ENCODE results near the gene PCSK7. TPM values are rescaled to one million over a fixed set of nuclear protein-coding genes. Genes with fewer than 3 reads are reported as not detected.
"Not testable (repeated sequence)": the region's sequence is repeated elsewhere in the genome, so short reads cannot be mapped to it uniquely, and the experiment has no call there.

Gene PCSK7
- total and polyA plus RNA-seq, 12 donors: 20.5 to 47.0 (median 28.2) TPM

DNA sequence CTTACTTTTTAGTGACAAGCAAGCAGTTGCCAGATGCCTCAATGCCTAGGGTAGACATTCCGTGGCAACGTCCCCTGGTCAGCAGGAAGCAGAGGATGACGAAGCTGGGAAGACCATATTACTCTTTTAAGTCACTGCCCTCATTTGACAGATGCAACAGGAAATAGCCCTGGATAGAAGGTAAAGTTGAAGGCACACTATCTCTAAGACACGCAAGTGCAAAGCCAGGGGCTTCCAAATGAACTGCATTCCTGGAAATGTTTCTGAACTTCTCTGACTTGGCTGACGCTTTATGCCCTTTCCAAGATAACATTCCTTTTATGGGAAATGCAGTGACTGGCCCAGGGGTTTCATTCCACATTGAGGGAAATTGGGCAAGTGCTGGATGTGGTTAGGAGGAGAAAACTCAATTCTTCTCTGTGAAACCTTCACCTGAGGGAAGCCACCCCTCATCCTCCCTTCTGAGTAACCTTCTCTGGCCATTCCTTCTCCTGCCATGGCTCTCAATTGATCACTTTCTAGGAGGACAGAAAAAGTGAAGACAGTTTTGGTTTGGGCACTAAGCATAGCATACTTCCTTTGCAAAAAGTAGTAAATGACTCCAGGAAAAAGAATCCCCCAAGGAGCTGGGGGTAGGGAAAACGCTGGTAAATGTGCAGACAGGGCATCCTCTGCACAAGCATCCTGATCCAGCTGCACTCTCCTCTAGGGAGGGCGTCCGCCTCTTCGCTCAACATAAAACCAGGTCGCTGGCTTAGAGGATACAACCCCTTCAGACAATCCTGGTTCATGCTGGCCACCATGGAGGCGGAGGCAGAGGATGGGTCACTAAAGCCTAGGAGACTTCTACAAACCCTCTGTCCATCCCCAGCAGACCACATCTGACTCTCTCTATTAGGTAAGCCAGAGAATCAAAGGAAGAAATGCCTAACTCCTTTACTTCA lies 14.5 kb downstream of the PCSK7 start:
- DNase-seq (peak in 1 of 2 donors; percentile 7), ATAC-seq (no peak)
- H3K4me3 ChIP-seq: no peak overlapping the region
- peak overlapping the region; percentile 64 to 97 (median 88) for H3K27ac ChIP-seq
- intact Hi-C loops (cut with DNase I): loop anchor here in 2 of 10 donors (5.0 kb wide), 2 partner anchors 40 to 425 kb away; partner anchors contain the start of genes APOA5 (in 1 of the 2) and SIDT2 (in 1 of the 2)
- no peaks in the 10 kb centered on the region for H3K9me3 ChIP-seq
- H3K27me3 ChIP-seq: no peaks in the 10 kb centered on the region
- H3K4me1 ChIP-seq: peaks cover 32 to 65% (median 51%) of the 10 kb centered on the region in 9 donors
- TF ChIP-seq, protein P1, sequence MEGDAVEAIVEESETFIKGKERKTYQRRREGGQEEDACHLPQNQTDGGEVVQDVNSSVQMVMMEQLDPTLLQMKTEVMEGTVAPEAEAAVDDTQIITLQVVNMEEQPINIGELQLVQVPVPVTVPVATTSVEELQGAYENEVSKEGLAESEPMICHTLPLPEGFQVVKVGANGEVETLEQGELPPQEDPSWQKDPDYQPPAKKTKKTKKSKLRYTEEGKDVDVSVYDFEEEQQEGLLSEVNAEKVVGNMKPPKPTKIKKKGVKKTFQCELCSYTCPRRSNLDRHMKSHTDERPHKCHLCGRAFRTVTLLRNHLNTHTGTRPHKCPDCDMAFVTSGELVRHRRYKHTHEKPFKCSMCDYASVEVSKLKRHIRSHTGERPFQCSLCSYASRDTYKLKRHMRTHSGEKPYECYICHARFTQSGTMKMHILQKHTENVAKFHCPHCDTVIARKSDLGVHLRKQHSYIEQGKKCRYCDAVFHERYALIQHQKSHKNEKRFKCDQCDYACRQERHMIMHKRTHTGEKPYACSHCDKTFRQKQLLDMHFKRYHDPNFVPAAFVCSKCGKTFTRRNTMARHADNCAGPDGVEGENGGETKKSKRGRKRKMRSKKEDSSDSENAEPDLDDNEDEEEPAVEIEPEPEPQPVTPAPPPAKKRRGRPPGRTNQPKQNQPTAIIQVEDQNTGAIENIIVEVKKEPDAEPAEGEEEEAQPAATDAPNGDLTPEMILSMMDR (IDR thresholded peaks at IDR 0.05): no peak
- 64 to 69% methylated on average over 11 of the region's 11 CpGs for WGBS, 2 donors
- peaks cover 0 to 100% (median 52%) of the 10 kb centered on the region in 9 donors for H3K36me3 ChIP-seq

DNA sequence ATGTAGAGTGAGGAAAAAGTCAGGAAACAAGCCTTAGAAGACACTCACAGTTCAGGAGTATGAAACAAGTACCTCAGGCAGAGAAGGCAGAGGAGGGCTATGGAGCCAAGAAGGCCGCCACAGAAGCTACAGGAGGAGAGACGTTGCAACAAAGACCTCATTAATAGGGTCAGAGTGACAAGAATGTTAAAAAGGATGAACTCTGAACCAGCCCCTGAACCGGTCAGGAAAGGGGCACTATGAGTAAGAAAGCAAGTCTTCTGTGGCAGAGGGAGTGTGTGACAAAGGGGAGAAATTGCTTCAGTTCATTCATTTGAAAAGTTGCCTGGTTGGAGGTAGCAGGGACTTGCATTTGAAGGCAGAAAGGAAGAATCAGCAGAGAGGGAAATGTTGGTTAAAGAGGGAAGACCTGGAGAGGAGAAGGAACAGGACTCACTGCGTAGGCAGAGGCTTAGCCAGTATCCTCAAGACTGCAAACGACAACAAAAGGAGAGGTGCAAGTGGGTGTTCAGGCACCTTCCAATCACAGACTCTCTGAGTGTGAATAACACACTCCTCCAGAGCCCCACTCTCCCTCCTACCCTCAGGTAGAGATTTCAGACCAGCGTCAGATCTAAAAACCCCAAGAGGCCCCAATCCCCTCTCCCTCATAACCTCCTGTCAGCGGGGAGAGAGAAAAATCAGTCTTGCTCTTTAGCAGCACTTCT lies 17.3 kb downstream of the PCSK7 start:
- H3K4me1 ChIP-seq: peaks cover 7 to 36% (median 23%) of the 10 kb centered on the region in 9 donors

DNA sequence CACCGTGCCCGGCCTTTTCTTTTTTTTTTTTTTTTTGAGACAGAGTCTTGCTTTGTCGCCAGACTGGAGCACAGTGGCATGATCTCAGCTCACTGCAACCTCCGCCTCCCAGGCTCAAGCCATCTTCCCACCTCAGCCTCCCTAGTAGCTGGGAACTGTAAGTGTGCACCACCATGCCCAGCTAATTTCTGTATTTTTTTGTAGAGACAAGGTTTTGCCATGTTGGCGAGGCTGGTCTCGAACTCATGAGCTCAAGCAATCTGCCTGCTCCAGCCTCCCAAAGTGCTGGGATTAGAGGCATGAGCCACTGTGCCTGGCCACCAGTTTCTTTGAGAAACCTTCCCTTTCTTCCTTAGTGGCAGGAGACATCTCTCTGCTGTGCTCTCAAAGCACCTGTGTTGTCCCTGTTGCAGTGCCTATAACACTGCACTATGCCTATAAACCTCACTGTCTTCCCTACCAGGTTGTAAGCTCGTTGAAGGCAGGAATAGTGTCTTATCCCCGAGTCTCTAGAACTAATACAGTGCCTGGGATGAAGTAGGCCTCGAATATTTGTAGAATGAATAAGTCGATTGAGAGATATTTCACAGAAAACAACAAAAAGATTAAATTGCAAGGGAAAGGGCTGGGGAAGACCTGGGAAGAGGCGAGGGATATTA lies 19.0 kb downstream of the PCSK7 start:
- Histone ChIP-seq H3K27me3 (no peaks in the 10 kb centered on the region), H3K27ac (no peak overlapping the region), H3K9me3 (no peaks in the 10 kb centered on the region), H3K4me1 (peaks cover 0 to 19% (median 13%) of the 10 kb centered on the region in 9 donors), H3K4me3 (no peak overlapping the region), H3K36me3 (peaks cover 0 to 84% (median 33%) of the 10 kb centered on the region in 9 donors)
- intact Hi-C loops (cut with DNase I): no loop called here
- TF ChIP-seq, protein P1 (IDR thresholded peaks at IDR 0.05): no peak
- no peak for ATAC-seq
- WGBS, 2 donors: 95 to 97% methylated on average over 11 of the region's 11 CpGs
- no peak for DNase-seq

More for the DNA sequence above, 17.3 kb downstream of the PCSK7 start:
- H3K27me3 ChIP-seq: no peaks in the 10 kb centered on the region
- intact Hi-C loops (cut with DNase I): loop anchor here in 2 of 10 donors (5.0 kb wide), 2 partner anchors 37 to 422 kb away; partner anchors contain the start of genes APOA5 (in 1 of the 2) and SIDT2 (in 1 of the 2)
- peaks cover 0 to 99% (median 50%) of the 10 kb centered on the region in 9 donors for H3K36me3 ChIP-seq
- no peak overlapping the region for H3K27ac ChIP-seq
- TF ChIP-seq, protein P1 (IDR thresholded peaks at IDR 0.05): no peak
- ATAC-seq (no peak), DNase-seq (no peak)
- H3K4me3 ChIP-seq: no peak overlapping the region
- WGBS, 2 donors: 84 to 89% methylated on average over 7 of the region's 7 CpGs
- H3K9me3 ChIP-seq: no peaks in the 10 kb centered on the region

DNA sequence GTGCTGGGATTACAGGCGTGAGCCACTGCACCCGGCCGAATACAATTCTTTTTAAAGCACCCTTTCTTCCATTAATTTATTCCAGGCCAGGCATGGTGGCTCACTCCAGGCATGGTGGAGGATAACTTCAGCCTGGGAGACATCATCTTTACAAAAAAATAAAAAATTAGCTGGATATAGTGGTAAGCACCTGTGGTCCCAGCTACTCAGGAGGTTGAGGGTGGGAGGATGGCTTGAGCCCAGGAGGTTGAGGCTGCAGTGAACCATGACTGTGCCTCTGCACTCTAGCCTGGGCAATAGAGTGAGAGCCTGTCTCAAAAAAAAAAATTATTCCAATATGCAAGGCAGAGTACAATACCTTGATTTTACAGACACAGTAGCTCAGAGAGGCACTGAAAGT lies 21.3 kb downstream of the PCSK7 start:
- no peaks in the 10 kb centered on the region for H3K9me3 ChIP-seq
- peaks cover 0 to 3% (median 0%) of the 10 kb centered on the region in 9 donors for H3K4me1 ChIP-seq
- H3K4me3 ChIP-seq: no peak overlapping the region
- no peaks in the 10 kb centered on the region for H3K27me3 ChIP-seq
- H3K36me3 ChIP-seq: peaks cover 0 to 66% (median 25%) of the 10 kb centered on the region in 9 donors
- WGBS, 2 donors: 97% methylated on average over 3 of the region's 3 CpGs
- DNase-seq (no peak), ATAC-seq (no peak)
- intact Hi-C loops (cut with DNase I): no loop called here
- TF ChIP-seq, protein P1 (IDR thresholded peaks at IDR 0.05): no peak
- no peak overlapping the region for H3K27ac ChIP-seq

DNA sequence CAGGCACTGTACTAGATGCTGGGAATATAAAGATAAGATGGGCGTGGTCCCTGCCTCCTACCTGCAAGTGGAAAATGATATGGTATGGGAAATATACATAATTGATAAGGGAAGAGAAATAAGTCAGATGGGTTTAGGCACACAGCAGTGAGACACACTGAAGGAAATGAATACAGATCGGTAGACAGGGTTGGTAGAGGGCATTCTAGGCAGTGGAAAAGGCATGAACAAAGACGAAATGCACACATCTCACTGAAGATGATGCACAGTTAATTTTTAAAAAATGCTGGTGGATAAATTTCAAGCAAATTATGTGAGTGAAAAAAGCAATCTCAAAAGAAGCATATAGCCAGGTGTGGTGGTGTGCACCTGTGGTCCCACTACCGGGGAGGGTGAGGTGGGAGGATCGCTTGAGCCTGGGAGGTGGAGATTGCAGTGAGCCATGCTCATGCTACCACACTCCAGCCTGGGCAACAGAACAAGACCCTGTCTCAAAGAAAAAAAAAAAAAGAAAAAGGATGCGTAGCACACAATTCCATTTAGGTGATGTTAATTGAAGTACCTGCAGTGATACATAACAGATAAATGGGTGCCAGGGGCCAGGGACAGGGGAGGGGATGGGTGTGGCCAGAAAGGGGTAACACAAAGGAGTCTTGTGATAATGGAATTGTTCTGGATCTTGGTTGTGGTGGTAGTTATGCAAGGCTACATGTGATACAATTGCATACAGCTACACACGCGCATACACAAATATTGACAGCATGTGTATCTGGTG lies 22.3 kb downstream of the PCSK7 start:
- ATAC-seq, H3K9me3 ChIP-seq, H3K27me3 ChIP-seq, H3K27ac ChIP-seq, DNase-seq, H3K4me3 ChIP-seq: not testable (repeated sequence)
- WGBS, 2 donors: 93% methylated on average over 7 of the region's 8 CpGs
- peaks cover 0 to 66% (median 26%) of the 10 kb centered on the region in 9 donors for H3K36me3 ChIP-seq
- intact Hi-C loops (cut with DNase I): loop anchor here in 5 of 10 donors (2.0 to 5.0 kb wide), 2 partner anchors 77 kb away; no protein-coding TSS in a partner anchor
- peaks cover 0 to 13% (median 7%) of the 10 kb centered on the region in 9 donors for H3K4me1 ChIP-seq
